GM10266 (cell line): ENCODE data around the gene C2orf92.

Experiments
- DNase-seq: peaks from one replicate; pipeline ENCODE4 v3.0.0; 2012; ENCODE audit errors: extremely low spot score
- TF ChIP-seq, protein P1 (sequence below): IDR thresholded peaks from 2 replicates; pipeline ENCODE4 v1.5.1; 2012; ENCODE audit warnings: mild to moderate bottlenecking, low read depth; ENCODE audit not compliant: control insufficient read depth, insufficient read depth; ENCODE audit errors: missing control alignments

C2orf92 gene

GRCh38 chr2:97713296-97714083 lies 44.0 kb downstream of the C2orf92 start, which contains the start of gene ZAP70:
TSS of gene ZAP70 (plus strand) at chr2:97713576. CDS start at chr2:97724037, 10,461 bp downstream.
- TF ChIP-seq, protein P1, sequence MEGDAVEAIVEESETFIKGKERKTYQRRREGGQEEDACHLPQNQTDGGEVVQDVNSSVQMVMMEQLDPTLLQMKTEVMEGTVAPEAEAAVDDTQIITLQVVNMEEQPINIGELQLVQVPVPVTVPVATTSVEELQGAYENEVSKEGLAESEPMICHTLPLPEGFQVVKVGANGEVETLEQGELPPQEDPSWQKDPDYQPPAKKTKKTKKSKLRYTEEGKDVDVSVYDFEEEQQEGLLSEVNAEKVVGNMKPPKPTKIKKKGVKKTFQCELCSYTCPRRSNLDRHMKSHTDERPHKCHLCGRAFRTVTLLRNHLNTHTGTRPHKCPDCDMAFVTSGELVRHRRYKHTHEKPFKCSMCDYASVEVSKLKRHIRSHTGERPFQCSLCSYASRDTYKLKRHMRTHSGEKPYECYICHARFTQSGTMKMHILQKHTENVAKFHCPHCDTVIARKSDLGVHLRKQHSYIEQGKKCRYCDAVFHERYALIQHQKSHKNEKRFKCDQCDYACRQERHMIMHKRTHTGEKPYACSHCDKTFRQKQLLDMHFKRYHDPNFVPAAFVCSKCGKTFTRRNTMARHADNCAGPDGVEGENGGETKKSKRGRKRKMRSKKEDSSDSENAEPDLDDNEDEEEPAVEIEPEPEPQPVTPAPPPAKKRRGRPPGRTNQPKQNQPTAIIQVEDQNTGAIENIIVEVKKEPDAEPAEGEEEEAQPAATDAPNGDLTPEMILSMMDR, result no peak
- DNase-seq, result no peak

GRCh38 chr2:97714084-97714949 lies 44.8 kb downstream of the C2orf92 start:
- TF ChIP-seq, protein P1, result no peak
- DNase-seq, result no peak

DNA sequence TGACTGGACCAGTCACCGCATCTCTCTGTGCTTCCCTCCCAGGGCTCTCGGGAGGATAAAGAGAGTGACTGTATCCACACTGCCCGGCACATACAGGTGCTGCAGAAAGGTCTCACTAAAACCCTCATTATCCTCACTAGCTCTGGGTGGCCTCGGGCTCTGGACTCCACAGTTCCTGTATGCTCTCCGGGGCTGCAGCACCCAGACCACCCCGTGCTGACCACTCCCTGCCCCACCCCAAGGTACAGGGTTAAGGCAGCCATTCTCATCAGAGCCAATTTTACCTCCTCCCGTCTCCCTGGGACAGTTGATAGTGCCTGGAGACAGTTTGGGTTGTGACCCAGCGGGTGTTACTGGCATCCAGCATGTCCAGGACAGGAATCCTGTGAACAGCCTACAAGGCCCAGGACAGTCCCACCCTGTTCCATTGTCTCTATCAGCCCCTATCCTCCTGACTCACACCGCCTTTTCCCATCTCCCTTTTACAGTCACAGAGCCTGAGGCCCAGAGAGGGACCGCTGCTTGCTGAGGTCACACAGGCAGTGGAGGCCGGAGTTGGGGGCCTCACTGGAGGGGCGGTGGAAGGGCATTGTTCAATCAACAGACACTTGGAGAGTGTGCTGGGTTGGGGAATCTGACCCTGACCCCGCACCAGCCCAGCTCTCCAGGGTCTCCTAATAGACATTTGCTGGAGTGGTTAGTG lies 45.6 kb downstream of the C2orf92 start:
- TF ChIP-seq, protein P1, result no peak
- no peak for DNase-seq

- TF ChIP-seq, protein P1, result no peak
- no peak for DNase-seq
Observed at GRCh38 chr2:97715951-97716694, 46.6 kb downstream of the C2orf92 start.

DNA sequence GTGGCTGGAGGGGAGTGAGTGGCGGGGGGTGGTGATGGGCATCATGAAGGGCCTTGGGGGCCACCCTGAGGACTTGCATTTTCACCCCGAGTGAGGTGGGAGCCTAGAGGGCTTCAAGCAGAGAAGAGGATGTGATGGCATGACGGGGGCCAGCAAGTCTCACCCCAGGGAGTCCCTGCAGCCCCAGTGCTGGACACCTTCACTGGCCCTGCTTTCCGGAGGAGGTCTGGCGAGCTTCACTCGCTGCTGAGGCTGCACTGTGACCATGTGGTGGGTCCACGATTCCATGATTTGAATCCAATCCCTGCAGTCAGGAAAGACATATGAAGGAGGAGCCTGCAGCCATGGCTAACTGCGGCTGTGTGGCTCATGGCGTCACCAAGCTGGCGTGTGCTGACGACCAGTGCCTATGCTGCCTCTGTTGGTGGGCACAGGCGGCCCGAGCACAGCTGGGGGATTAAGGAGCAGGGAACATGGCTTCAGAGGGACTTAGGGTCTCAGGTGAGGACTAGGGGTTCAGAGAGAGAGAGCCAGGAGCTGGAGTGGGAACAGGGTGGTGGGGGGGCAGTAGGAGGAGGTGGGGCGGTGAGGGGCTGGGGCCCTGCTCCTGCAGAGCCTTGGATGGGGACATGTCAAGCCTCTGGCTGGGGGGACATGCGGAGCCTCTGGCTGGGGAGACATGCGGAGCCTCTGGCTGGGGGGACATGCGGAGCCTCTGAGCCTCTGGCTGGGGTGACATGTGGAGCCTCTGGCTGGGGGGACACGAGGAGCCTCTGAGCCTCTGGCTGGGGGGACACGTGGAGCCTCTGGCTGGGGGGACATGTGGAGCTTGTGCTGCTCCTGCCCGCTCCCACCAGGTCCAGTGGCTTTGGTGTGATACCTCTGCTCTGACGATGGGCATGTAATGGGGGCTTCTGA lies 47.4 kb downstream of the C2orf92 start:
- no peak for DNase-seq
- TF ChIP-seq, protein P1, result no peak

GRCh38 chr2:97717613-97717995 lies 48.1 kb downstream of the C2orf92 start:
- DNase-seq, result no peak
- TF ChIP-seq, protein P1, result no peak
